GM20000 (cell line): Measurements from ENCODE around the gene ZNF362.

Experiments
- DNase-seq: peaks from one replicate; pipeline ENCODE4 v3.0.0; 2012; ENCODE audit warnings: low spot score
- TF ChIP-seq, protein P1 (sequence below): IDR thresholded peaks from 2 replicates; pipeline ENCODE4 v1.5.1; 2012; ENCODE audit warnings: mild to moderate bottlenecking, control low read depth; ENCODE audit errors: extremely low read depth, missing control alignments

ZNF362 gene

DNA sequence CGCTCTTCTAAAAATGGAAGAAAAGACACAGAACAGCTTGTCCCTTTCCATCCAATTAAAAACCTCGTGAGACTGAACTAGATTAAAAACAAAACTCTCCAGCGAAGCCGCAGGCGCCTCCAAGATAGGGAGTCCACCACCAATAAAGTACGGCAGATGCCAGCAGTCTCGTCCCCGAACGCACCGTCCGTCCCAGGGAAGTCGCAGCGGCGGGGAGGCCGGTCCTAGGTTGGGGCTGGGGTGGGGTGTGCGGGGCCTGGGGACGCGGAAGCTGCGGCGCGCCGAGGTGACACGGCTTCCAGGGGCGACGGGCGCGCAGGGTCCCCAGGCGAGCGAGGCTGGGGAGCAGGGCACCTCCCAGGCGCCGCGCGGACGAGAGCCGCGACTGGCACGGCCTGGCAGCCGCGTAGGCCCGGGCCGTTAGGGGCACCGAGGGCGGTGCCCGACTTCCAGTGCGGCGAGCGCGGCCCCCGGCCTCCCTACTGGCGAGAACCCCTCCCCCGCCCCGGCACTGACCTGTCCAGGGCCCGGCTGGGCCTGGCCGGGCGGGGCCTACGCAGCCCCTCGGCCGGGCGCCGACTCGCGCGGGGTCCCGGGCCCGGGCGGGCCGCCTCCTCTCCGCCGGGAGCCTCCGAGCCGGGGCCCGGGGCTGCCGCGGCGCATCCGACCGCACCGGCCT, 92.9 kb downstream of the ZNF362 start:
- DNase-seq, result peak; percentile 70
- TF ChIP-seq, protein P1, sequence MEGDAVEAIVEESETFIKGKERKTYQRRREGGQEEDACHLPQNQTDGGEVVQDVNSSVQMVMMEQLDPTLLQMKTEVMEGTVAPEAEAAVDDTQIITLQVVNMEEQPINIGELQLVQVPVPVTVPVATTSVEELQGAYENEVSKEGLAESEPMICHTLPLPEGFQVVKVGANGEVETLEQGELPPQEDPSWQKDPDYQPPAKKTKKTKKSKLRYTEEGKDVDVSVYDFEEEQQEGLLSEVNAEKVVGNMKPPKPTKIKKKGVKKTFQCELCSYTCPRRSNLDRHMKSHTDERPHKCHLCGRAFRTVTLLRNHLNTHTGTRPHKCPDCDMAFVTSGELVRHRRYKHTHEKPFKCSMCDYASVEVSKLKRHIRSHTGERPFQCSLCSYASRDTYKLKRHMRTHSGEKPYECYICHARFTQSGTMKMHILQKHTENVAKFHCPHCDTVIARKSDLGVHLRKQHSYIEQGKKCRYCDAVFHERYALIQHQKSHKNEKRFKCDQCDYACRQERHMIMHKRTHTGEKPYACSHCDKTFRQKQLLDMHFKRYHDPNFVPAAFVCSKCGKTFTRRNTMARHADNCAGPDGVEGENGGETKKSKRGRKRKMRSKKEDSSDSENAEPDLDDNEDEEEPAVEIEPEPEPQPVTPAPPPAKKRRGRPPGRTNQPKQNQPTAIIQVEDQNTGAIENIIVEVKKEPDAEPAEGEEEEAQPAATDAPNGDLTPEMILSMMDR, result no peak

GRCh38 chr1:33349778-33350610, 93.7 kb downstream of the ZNF362 start:
- peak; percentile 99 for DNase-seq
- TF ChIP-seq, protein P1, result no peak
